ENCODE results near the gene GNB4. TPM values are rescaled to one million over a fixed set of nuclear protein-coding genes. Genes with fewer than 3 reads are reported as not detected.

GNB4 gene
- total RNA-seq, 2 donors from 2014 or later = 6.3 to 11.9 TPM

DNA sequence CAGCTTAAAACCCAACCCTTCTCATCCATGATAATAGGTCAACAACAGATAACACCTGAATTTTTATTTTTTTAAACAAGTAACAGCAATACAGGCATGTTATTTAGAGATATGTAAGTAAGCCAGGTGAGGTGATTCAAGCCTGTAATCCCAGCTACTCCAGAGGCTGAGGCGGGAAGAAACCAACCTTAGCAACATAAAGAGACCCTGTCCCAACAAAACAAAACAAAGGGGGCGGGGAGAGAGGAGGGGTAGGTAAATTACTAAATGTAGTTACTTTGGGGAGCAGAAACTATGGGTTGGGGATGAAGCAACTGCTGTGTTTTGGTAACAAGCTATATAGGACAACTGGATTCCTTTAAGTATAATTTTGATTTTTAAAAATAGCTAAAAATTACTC lies 47.0 kb downstream of the GNB4 start:
- TF ChIP-seq, protein P1, sequence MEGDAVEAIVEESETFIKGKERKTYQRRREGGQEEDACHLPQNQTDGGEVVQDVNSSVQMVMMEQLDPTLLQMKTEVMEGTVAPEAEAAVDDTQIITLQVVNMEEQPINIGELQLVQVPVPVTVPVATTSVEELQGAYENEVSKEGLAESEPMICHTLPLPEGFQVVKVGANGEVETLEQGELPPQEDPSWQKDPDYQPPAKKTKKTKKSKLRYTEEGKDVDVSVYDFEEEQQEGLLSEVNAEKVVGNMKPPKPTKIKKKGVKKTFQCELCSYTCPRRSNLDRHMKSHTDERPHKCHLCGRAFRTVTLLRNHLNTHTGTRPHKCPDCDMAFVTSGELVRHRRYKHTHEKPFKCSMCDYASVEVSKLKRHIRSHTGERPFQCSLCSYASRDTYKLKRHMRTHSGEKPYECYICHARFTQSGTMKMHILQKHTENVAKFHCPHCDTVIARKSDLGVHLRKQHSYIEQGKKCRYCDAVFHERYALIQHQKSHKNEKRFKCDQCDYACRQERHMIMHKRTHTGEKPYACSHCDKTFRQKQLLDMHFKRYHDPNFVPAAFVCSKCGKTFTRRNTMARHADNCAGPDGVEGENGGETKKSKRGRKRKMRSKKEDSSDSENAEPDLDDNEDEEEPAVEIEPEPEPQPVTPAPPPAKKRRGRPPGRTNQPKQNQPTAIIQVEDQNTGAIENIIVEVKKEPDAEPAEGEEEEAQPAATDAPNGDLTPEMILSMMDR (IDR thresholded peaks at IDR 0.05) = no peak
- TF ChIP-seq POLR2A (IDR thresholded peaks at IDR 0.05) = no peak
- no peak for TF ChIP-seq POLR2AphosphoS5 (IDR thresholded peaks at IDR 0.05)
- H3K36me3 ChIP-seq = no peaks in the 10 kb centered on the region
- H3K27ac ChIP-seq = no peak overlapping the region
- H3K4me3 ChIP-seq = no peak overlapping the region
- no peaks in the 10 kb centered on the region for H3K27me3 ChIP-seq (replicated peaks; ENCODE audit: insufficient read depth)
- 87% methylated on average over 2 of the region's 2 CpGs for WGBS
- no peaks in the 10 kb centered on the region for H3K9me3 ChIP-seq
- no peaks in the 10 kb centered on the region for H3K4me1 ChIP-seq (replicated peaks)
- intact Hi-C loops (cut with DNase I) = no loop called here
- DNase-seq (ENCODE audit: low spot score) = no peak

DNA sequence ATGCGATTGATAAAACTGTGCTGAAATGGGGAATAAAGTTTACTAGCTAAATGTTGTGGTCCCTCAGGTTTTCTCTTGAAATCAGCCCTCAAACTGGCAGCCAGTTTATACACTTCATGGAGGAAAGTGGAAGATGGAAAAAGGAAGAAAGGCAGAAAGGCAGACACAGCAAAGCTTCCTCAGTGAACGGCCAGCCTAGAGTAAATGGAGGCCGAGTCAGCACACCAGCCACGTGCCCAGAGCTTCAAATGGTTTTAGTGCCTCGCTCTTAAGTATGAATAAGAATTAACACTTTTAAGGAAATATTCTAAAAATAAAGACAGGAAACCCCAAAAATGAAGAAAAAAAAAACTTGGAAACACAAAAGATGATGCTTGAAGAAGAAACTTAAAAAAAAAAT lies 48.3 kb downstream of the GNB4 start:
- H3K27me3 ChIP-seq (replicated peaks; ENCODE audit: insufficient read depth) = no peaks in the 10 kb centered on the region
- intact Hi-C loops (cut with DNase I) = no loop called here
- H3K27ac ChIP-seq = no peak overlapping the region
- 86% methylated on average over 5 of the region's 5 CpGs for WGBS
- TF ChIP-seq POLR2AphosphoS5 (IDR thresholded peaks at IDR 0.05) = no peak
- TF ChIP-seq, protein P1 (IDR thresholded peaks at IDR 0.05) = no peak
- no peak for TF ChIP-seq POLR2A (IDR thresholded peaks at IDR 0.05)
- DNase-seq (ENCODE audit: low spot score) = no peak
- H3K4me1 ChIP-seq (replicated peaks) = no peaks in the 10 kb centered on the region
- no peak overlapping the region for H3K4me3 ChIP-seq
- H3K36me3 ChIP-seq = no peaks in the 10 kb centered on the region
- H3K9me3 ChIP-seq = no peaks in the 10 kb centered on the region

DNA sequence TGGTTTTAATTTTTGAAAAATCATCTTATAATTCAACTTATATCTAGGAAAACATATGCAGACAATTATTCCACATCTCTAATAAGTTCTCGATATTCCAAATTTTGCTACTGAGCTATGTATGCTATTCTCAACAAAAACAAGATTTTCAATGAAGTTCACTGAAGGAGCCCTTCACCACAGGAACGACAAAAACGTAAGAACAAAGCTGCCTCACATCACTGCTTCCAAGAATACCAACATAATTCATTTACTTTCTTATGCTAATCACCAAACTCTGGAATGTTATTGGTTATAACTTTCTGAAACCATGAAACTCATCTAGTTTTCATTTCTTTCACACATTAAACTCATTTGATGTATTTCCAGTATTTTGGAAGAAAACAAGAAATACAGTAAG lies 49.7 kb downstream of the GNB4 start:
- H3K36me3 ChIP-seq = no peaks in the 10 kb centered on the region
- H3K4me1 ChIP-seq (replicated peaks) = no peaks in the 10 kb centered on the region
- H3K4me3 ChIP-seq = no peak overlapping the region
- no peak overlapping the region for H3K27ac ChIP-seq
- 83% methylated on average over 3 of the region's 3 CpGs for WGBS
- no peak for DNase-seq (ENCODE audit: low spot score)
- intact Hi-C loops (cut with DNase I) = no loop called here
- TF ChIP-seq, protein P1 (IDR thresholded peaks at IDR 0.05) = no peak
- no peak for TF ChIP-seq POLR2A (IDR thresholded peaks at IDR 0.05)
- TF ChIP-seq POLR2AphosphoS5 (IDR thresholded peaks at IDR 0.05) = no peak
- no peaks in the 10 kb centered on the region for H3K27me3 ChIP-seq (replicated peaks; ENCODE audit: insufficient read depth)
- no peaks in the 10 kb centered on the region for H3K9me3 ChIP-seq

DNA sequence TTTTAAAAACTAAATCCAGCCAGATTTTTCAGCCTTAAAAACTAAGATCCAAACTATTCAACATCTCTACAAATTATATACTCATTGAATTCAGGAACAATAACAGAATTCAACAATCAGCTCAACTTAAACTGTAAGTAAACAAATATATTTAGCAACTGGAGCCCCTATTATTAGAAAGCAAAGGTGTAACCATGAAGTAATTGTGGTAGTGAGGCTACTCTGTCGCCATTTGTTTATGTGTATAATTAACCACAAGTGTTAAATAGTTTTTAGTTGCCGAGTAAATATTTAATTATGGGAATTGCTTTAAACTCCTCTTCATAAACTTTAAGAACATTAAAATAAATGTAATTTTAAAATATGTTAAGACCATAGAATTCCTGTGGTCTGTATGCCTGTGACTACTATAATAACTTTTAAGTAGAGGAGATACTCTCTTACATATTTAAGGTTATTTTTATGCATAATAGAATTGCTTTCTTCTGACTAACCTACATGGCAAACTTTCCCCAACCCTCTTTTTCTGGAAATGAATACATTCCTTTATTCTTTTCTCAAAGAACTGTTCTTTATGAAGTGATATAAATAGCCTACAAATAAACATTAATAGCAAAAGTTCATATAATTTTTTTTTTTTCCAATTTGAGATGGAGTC lies 52.6 kb downstream of the GNB4 start:
- H3K27me3 ChIP-seq (replicated peaks; ENCODE audit: insufficient read depth) = no peaks in the 10 kb centered on the region
- H3K9me3 ChIP-seq = no peaks in the 10 kb centered on the region
- 89% methylated on average over 2 of the region's 2 CpGs for WGBS
- TF ChIP-seq POLR2A (IDR thresholded peaks at IDR 0.05) (no peak), POLR2AphosphoS5 (IDR thresholded peaks at IDR 0.05) (no peak)
- TF ChIP-seq, protein P1 (IDR thresholded peaks at IDR 0.05) = no peak
- H3K36me3 ChIP-seq = no peaks in the 10 kb centered on the region
- DNase-seq (ENCODE audit: low spot score) = no peak
- intact Hi-C loops (cut with DNase I) = no loop called here
- H3K4me3 ChIP-seq = no peak overlapping the region
- no peak overlapping the region for H3K27ac ChIP-seq
- H3K4me1 ChIP-seq (replicated peaks) = no peaks in the 10 kb centered on the region

DNA sequence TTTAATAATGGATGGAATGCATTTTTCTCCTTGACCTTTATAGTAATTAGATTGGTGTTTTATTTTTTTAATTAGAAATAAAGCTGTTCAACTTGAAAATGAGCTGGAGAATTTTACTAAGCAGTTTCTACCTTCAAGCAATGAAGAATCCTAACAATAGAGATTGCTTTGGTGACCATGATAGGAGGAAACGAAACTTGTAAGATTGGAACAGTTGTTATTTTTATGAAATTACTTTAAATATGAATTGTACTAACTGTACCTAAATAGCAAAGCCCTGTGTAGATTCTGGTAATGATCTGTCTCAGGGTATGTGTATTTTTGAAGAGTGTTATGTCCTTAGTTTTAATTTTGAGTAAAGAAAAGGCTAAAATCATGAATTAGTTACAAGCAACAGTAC lies 59.4 kb downstream of the GNB4 start:
- Histone ChIP-seq H3K9me3 (no peaks in the 10 kb centered on the region), H3K27ac (no peak overlapping the region)
- WGBS = 92% methylated on average over 1 of the region's 1 CpG

More for the DNA sequence above, 59.4 kb downstream of the GNB4 start:
- DNase-seq (ENCODE audit: low spot score) = no peak
- no peaks in the 10 kb centered on the region for H3K27me3 ChIP-seq (replicated peaks; ENCODE audit: insufficient read depth)
- no peak overlapping the region for H3K4me3 ChIP-seq
- TF ChIP-seq, protein P1 (IDR thresholded peaks at IDR 0.05) = no peak
- TF ChIP-seq POLR2AphosphoS5 (IDR thresholded peaks at IDR 0.05) (no peak), POLR2A (IDR thresholded peaks at IDR 0.05) (no peak)
- intact Hi-C loops (cut with DNase I) = no loop called here
- no peaks in the 10 kb centered on the region for H3K4me1 ChIP-seq (replicated peaks)
- H3K36me3 ChIP-seq = no peaks in the 10 kb centered on the region
